Endothelial cell (in vitro differentiated cells): ENCODE data around the gene KCNK10. TPM values are rescaled to one million over a fixed set of nuclear protein-coding genes. Genes with fewer than 3 reads are reported as not detected.

Experiments used
- DNase-seq: peaks from one replicate; pipeline ENCODE4 v3.0.0; 2021; ENCODE audit warnings: low spot score
- H3K27ac Mint-ChIP-seq: one replicate; pipeline ENCODE4 v1.8.0; 2021; ENCODE audit warnings: mixed read lengths, inconsistent platforms; ENCODE audit not compliant: unreplicated experiment
- H3K27me3 Mint-ChIP-seq: one replicate; pipeline ENCODE4 v1.8.0; 2021; ENCODE audit warnings: mild to moderate bottlenecking, moderate library complexity, mixed read lengths, inconsistent platforms; ENCODE audit not compliant: unreplicated experiment
- H3K36me3 Mint-ChIP-seq: one replicate; pipeline ENCODE4 v1.8.0; 2021; ENCODE audit warnings: mild to moderate bottlenecking, low read depth, mixed read lengths, inconsistent platforms; ENCODE audit not compliant: unreplicated experiment
- H3K4me1 Mint-ChIP-seq: one replicate; pipeline ENCODE4 v1.8.0; 2021; ENCODE audit warnings: mild to moderate bottlenecking, mixed read lengths, inconsistent platforms; ENCODE audit not compliant: unreplicated experiment
- H3K4me3 Mint-ChIP-seq: one replicate; pipeline ENCODE4 v1.8.0; 2021; ENCODE audit warnings: mild to moderate bottlenecking, mixed read lengths, inconsistent platforms; ENCODE audit not compliant: unreplicated experiment
- H3K9me3 Mint-ChIP-seq: one replicate; pipeline ENCODE4 v1.8.0; 2021; ENCODE audit warnings: mixed read lengths, inconsistent platforms; ENCODE audit not compliant: unreplicated experiment
- total RNA-seq: library from RNA; stranded (reverse); fragmentation: NEBNext Ultra II Directional; extraction: Animal tissue kit (Norgen Biotek cat#: 25700); gene quantifications from one replicate; pipeline ENCODE4 v1.2.1, GENCODE V29; 2021; ENCODE audit not compliant: unreplicated experiment
- TF ChIP-seq, protein P1 (sequence below): fragments of 200-600 bp; sonication (generic); IDR thresholded peaks from one replicate; pipeline ENCODE4 v1.5.0; 2021; ENCODE audit warnings: antibody characterized with exemption; ENCODE audit not compliant: unreplicated experiment

The KCNK10 gene
- total RNA-seq, 1 donor from 2014 or later, result 2.3 TPM

DNA sequence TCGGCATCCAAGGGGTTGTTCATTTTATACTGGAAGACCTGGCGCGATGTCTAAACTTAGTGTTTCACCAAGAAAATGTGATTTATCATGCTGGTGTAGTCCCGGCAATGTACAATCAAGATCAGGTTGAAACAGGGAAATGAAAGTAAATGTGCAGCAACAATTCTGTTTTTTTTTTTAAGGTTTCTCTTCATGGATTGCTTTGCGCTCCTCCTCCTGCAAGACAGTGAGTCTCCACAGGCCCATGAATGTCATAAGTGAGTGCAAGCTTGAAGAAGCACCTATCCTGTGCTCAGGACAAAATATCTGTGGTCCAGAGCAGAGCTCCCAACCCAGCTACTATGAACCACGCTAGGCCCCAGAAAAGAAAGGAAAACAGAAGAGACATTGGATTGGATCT, 143.4 kb downstream of the KCNK10 start:
- no peaks in the 10 kb centered on the region for H3K36me3 Mint-ChIP-seq
- H3K4me3 Mint-ChIP-seq, result no peak overlapping the region
- DNase-seq, result no peak
- no peak overlapping the region for H3K27ac Mint-ChIP-seq
- peaks cover 8% of the 10 kb centered on the region for H3K4me1 Mint-ChIP-seq
- H3K9me3 Mint-ChIP-seq, result no peaks in the 10 kb centered on the region
- TF ChIP-seq, protein P1, sequence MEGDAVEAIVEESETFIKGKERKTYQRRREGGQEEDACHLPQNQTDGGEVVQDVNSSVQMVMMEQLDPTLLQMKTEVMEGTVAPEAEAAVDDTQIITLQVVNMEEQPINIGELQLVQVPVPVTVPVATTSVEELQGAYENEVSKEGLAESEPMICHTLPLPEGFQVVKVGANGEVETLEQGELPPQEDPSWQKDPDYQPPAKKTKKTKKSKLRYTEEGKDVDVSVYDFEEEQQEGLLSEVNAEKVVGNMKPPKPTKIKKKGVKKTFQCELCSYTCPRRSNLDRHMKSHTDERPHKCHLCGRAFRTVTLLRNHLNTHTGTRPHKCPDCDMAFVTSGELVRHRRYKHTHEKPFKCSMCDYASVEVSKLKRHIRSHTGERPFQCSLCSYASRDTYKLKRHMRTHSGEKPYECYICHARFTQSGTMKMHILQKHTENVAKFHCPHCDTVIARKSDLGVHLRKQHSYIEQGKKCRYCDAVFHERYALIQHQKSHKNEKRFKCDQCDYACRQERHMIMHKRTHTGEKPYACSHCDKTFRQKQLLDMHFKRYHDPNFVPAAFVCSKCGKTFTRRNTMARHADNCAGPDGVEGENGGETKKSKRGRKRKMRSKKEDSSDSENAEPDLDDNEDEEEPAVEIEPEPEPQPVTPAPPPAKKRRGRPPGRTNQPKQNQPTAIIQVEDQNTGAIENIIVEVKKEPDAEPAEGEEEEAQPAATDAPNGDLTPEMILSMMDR, result no peak
- peaks cover 9% of the 10 kb centered on the region for H3K27me3 Mint-ChIP-seq

DNA sequence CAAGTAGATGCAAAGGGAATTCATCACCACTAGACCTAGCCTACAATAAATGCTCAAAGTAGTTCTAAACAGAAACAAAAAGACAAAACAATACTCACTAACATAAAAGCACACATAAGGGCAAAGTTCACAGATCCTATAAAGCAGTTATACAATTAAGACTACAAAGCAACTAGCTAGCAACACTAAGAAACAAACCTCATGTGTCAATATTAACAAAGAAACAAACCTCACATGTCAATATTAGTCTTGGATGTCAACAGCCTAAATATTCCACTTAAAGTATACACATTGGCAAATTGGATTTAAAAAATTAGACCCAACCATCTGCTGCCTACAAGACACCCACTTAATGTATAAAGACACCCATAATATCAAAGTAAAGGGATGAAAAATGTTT, 152.7 kb downstream of the KCNK10 start:
- no peak for DNase-seq

DNA sequence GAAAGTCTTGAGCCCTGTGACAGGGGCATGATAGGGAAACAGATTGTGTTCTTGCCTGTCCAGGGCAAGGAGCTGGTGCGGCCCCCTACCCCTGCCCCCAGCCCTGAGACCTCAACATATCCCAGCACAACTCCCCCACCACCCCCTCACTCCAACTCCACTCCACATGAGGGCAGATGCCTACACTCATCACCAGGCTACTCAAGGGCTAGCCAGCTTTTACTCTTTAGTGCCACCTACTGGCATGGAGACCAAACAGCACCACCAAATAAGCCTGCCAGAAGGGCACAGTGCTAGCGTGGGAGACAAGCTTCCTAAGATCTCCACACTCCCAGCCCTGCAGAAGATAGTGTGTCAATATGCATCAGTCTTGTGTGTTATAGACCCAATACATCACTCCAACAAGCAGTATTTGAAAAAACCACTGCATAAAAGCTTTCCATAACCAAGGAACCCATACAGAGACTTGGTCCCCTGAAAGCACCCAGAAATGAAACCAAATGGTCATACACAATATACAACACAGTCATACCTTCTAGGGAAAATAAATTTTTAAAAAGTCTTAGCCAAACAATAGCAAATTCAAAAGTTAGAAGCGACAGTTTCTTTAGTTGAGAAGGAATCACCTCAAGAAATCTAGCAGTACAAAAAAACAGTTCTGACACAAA, 154.4 kb downstream of the KCNK10 start:
- peaks cover 6% of the 10 kb centered on the region for H3K4me1 Mint-ChIP-seq
- H3K27ac Mint-ChIP-seq, result no peak overlapping the region
- TF ChIP-seq, protein P1, result peak; percentile 64

More for the DNA sequence above, 152.7 kb downstream of the KCNK10 start:
- TF ChIP-seq, protein P1, result no peak
- H3K4me1 Mint-ChIP-seq, result peaks cover 2% of the 10 kb centered on the region
- H3K4me3 Mint-ChIP-seq, result no peak overlapping the region
- no peak overlapping the region for H3K27ac Mint-ChIP-seq
- peaks cover 3% of the 10 kb centered on the region for H3K27me3 Mint-ChIP-seq
- no peaks in the 10 kb centered on the region for H3K9me3 Mint-ChIP-seq
- no peaks in the 10 kb centered on the region for H3K36me3 Mint-ChIP-seq

DNA sequence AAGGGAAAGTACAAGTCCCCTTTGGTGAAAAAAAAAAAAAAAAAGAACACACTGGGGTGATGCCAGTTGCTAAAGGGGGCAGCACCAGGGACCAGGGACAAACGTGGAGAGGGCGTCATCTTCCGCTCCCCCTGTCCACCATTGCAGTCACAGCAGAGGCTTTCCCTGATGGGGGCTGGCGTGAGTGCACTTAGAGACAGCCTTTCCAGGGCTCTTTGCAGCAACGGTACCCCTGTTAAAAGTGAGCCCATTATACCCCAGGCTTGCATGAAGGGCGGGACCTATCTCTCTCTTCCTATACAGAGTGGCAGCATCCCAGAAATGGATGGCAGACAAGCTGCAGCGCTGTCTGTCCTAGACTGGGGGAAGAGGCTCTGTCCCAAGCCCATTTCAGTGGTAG, 155.0 kb downstream of the KCNK10 start:
- Mint-ChIP-seq H3K36me3 (peaks cover 7% of the 10 kb centered on the region), H3K27me3 (peaks cover 3% of the 10 kb centered on the region), H3K9me3 (no peaks in the 10 kb centered on the region), H3K4me1 (peaks cover 6% of the 10 kb centered on the region), H3K4me3 (no peak overlapping the region), H3K27ac (no peak overlapping the region)
- DNase-seq, result no peak
- TF ChIP-seq, protein P1, result no peak

More for the DNA sequence above, 154.4 kb downstream of the KCNK10 start:
- peak; percentile 28 for DNase-seq
- Mint-ChIP-seq H3K27me3 (peaks cover 3% of the 10 kb centered on the region), H3K36me3 (peaks cover 7% of the 10 kb centered on the region), H3K9me3 (no peaks in the 10 kb centered on the region), H3K4me3 (no peak overlapping the region)

DNA sequence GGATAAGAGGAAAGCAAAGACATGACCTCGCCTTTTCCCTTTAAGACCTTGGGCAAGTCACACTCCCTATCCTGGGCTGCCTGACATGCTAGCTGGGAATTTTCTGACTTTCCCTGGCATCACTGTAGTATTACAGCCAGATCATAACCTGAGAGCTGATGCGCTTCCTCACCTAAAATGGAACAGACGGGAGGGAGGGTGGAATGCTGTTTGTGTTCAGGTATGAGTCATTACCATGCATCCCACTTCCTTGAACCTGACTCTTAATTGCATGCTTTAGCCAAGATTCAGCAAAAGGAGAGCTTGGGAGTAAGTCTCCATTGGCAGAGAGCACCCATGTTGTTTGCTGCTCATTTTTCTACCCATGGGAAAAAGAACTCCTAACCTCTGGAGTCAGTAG, 156.5 kb downstream of the KCNK10 start:
- no peak overlapping the region for H3K4me3 Mint-ChIP-seq
- peaks cover 7% of the 10 kb centered on the region for H3K36me3 Mint-ChIP-seq
- DNase-seq, result no peak
- no peak overlapping the region for H3K27ac Mint-ChIP-seq
- TF ChIP-seq, protein P1, result no peak
- peaks cover 6% of the 10 kb centered on the region for H3K4me1 Mint-ChIP-seq
- H3K9me3 Mint-ChIP-seq, result no peaks in the 10 kb centered on the region
- peaks cover 3% of the 10 kb centered on the region for H3K27me3 Mint-ChIP-seq
